Panc1 (cell line): ENCODE measurements around the gene CFAP77. TPM values are rescaled to one million over a fixed set of nuclear protein-coding genes. Genes with fewer than 3 reads are reported as not detected.
A peak's percentile ranks its signal among the peaks of the same experiment; 100 is the strongest.

Experiments used
- ATAC-seq: fragments of 200-7000 bp; cut with Tn5 transposase; 2 replicates; pipeline ENCODE4 v1.9.1; 2020; ENCODE audit warnings: mild to moderate bottlenecking, moderate library complexity
- BruUV-seq: library from RNA; stranded (reverse); fragments of 400-500 nt; replicated peaks from 2 replicates; lab custom pipeline; 2021; lab: Mats Ljungman, UMichigan
- CTCF ChIA-PET: fragments of 300-600 bp; sonication (Branson Sonifier 250); formaldehyde crosslinking; loops from one replicate; lab custom pipeline; 2022; ENCODE audit warnings: antibody characterized with exemption; lab: Charles Lee
- POLR2A ChIA-PET: fragments of 300-600 bp; sonication (Branson Sonifier 250); formaldehyde crosslinking; loops from one replicate; lab custom pipeline; 2022; ENCODE audit warnings: antibody characterized with exemption; lab: Charles Lee
- DNase-seq: peaks from one replicate; pipeline ENCODE4 v3.0.0-alpha.2; 2010; ENCODE audit warnings: low read depth, low spot score
- H3K27ac ChIP-seq: 2 replicates; pipeline ENCODE4 v1.5.1; 2011; ENCODE audit warnings: mild to moderate bottlenecking, low read length, inconsistent platforms
- H3K27me3 ChIP-seq: fragments of 200-500 bp; sonication (Bioruptor generic); 2 replicates; pipeline ENCODE4 v1.6.0; 2014; ENCODE audit warnings: low read length, inconsistent platforms; ENCODE audit not compliant: control insufficient read depth, insufficient read depth
- H3K36me3 ChIP-seq: fragments of 200-500 bp; sonication (Bioruptor generic); 2 replicates; pipeline ENCODE4 v1.5.1; 2014; ENCODE audit warnings: inconsistent platforms, mild to moderate bottlenecking, low read length, moderate library complexity; ENCODE audit not compliant: control insufficient read depth, insufficient read depth
- H3K4me1 ChIP-seq: 2 replicates; pipeline ENCODE4 v1.5.1; 2011; ENCODE audit warnings: inconsistent platforms, mild to moderate bottlenecking, low read length, moderate library complexity; ENCODE audit not compliant: control insufficient read depth, insufficient read depth
- H3K4me3 ChIP-seq, 2 experiments: 2 replicates each; pipeline ENCODE4 v1.5.1; 2011 to 2012; ENCODE audit warnings: low read depth in 2 of 2, low read length in 2 of 2, mild to moderate bottlenecking in 2 of 2, inconsistent platforms in 1 of 2, moderate library complexity in 1 of 2
- H3K9me3 ChIP-seq: fragments of 200-500 bp; sonication (Bioruptor generic); 2 replicates; pipeline ENCODE4 v1.5.1; 2014; ENCODE audit warnings: low read depth, mild to moderate bottlenecking, inconsistent platforms, low read length, moderate library complexity; ENCODE audit not compliant: control insufficient read depth, insufficient read depth
- CTCF ChIP-seq: fragments of 450-650 bp; IDR thresholded peaks from 2 replicates; pipeline ENCODE4 v1.5.1; 2017; ENCODE audit warnings: mild to moderate bottlenecking
- POLR2AphosphoS5 ChIP-seq: IDR thresholded peaks from 2 replicates; pipeline ENCODE4 v1.6.1; 2012; ENCODE audit warnings: mild to moderate bottlenecking, low read depth, low read length, moderate library complexity
- REST ChIP-seq, 2 experiments: IDR thresholded peaks; 2 replicates each; pipeline ENCODE4 v1.6.1; 2011 to 2012; ENCODE audit warnings: low read depth in 2 of 2, control low read depth in 1 of 2, low read length in 1 of 2, mild to moderate bottlenecking in 1 of 2, moderate library complexity in 1 of 2; ENCODE audit not compliant: insufficient read depth in 1 of 2
- SIN3A ChIP-seq: IDR thresholded peaks from 2 replicates; pipeline ENCODE4 v1.6.1; 2012; ENCODE audit warnings: low read depth, mild to moderate bottlenecking, low read length, moderate library complexity, borderline replicate concordance; ENCODE audit not compliant: insufficient read depth
- TCF7L2 ChIP-seq: IDR thresholded peaks from 2 replicates; pipeline ENCODE4 v1.6.1; 2011; ENCODE audit warnings: mild to moderate bottlenecking, low read depth, low read length, inconsistent platforms
- in situ Hi-C: cut with HindIII; loops from 2 replicates; pipeline ENCODE4 v1.10.0; 2016; ENCODE audit warnings: low sequenced_read_pairs, low pct_unique_long_range_greater_than_20kb
- intact Hi-C: fragments of 100-400 bp; cut with micrococcal nuclease; formaldehyde crosslinking; loops from one replicate; pipeline ENCODE4 v1.10.0; 2022; ENCODE audit not compliant: unreplicated experiment
- total RNA-seq: library from RNA; stranded (reverse); gene quantifications from one replicate; pipeline ENCODE4 v1.2.1, GENCODE V29; 2021; ENCODE audit not compliant: unreplicated experiment

Gene CFAP77
- total RNA-seq, 1 experiment from 2014 or later = not detected

- ChIA-PET CTCF (interaction anchor here (0.7 kb wide), 1 partner anchor 495 kb away, joined by 5 read pairs; no protein-coding TSS in a partner anchor), POLR2A (no interaction called here)
- Histone ChIP-seq H3K36me3 (no peaks in the 10 kb centered on the region), H3K4me1 (no peaks in the 10 kb centered on the region), H3K27me3 (peaks cover 9% of the 10 kb centered on the region; the same call in 1 of the 2 replicates), H3K9me3 (no peaks in the 10 kb centered on the region), H3K27ac (no peak within 1 kb of the TSS), H3K4me3 (peak within 1 kb of the TSS; percentile 16 to 26; a peak in 2 of 4 replicates)
- in situ Hi-C loops = no loop called here
- DNase-seq (no peak), ATAC-seq (no peak)
- BruUV-seq = no TSS peak
- TF ChIP-seq TCF7L2 (no peak), REST (IDR thresholded peaks at IDR 0.05; ENCODE audit: insufficient read depth in 1 of 2, low read depth in 2 of 2, low read length in 1 of 2) (peak in 1 of 2 experiments; percentile 57; a peak in 1 of 4 replicates), CTCF (no peak), SIN3A (no peak), POLR2AphosphoS5 (no peak)
- intact Hi-C loops = no loop called here
These were observed 172.3 kb downstream of the CFAP77 start, which contains the start of gene BARHL1 for GRCh38 chr9:132582276-132582785. BARHL1 (plus strand) TSS chr9:132582606; CDS start chr9:132582798, 192 bp downstream.

- H3K9me3 ChIP-seq = no peaks in the 10 kb centered on the region
- H3K36me3 ChIP-seq = no peaks in the 10 kb centered on the region
- ATAC-seq (no peak), DNase-seq (no peak)
- no peak for TF ChIP-seq POLR2AphosphoS5
- TF ChIP-seq REST (IDR thresholded peaks at IDR 0.05; ENCODE audit: insufficient read depth in 1 of 2, low read depth in 2 of 2, low read length in 1 of 2) = no peak
- no peak for TF ChIP-seq CTCF
- TF ChIP-seq TCF7L2 = no peak
- no peak for TF ChIP-seq SIN3A
- H3K4me3 ChIP-seq = no peak overlapping the region
- BruUV-seq = no TSS peak
- H3K27ac ChIP-seq = no peak overlapping the region
- intact Hi-C loops (no loop called here), in situ Hi-C loops (no loop called here)
- peaks cover 6% of the 10 kb centered on the region; the same call in 1 of the 2 replicates for H3K27me3 ChIP-seq
- no peaks in the 10 kb centered on the region for H3K4me1 ChIP-seq
- CTCF ChIA-PET = no interaction called here
- POLR2A ChIA-PET = no interaction called here
These were observed 173.0 kb downstream of the CFAP77 start for GRCh38 chr9:132582786-132583583.
